NCI-H2196 treated with DMSO at 0.1 percent for 48 hours (cell line): Measurements from ENCODE around the gene NOL3.

Experiments used
- DNase-seq: peaks from one replicate; lab custom pipeline; 2025; ENCODE audit not compliant: unreplicated experiment; lab: John Stamatoyannopoulos, UW

NOL3 gene

DNA sequence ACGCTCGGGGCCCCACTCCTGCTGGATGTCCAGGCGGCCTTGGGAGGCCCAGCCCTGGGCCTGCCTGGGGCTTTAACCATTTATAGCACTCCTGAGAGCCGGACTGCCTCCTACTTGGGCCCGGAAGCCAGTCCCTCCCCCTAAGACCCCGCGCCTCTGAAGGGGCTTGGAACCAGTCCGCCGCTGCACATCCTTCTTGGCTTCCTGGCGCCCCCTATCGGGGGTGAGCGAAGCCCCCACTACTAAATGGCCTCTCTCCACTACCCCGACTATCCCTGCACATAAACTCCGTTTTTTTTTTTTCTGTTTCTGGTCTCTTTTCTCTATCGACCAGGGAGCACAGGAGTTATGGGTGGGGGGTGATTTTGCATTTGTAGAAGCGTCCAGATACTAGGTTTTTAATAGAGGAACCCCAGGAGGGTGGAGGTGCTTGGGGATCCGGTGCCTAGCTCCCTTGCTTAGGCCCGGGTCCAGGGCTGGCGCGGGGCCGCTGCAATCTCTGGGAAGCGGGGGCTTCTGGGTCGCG, 633 bp upstream of the NOL3 start:
- no peak for DNase-seq

DNA sequence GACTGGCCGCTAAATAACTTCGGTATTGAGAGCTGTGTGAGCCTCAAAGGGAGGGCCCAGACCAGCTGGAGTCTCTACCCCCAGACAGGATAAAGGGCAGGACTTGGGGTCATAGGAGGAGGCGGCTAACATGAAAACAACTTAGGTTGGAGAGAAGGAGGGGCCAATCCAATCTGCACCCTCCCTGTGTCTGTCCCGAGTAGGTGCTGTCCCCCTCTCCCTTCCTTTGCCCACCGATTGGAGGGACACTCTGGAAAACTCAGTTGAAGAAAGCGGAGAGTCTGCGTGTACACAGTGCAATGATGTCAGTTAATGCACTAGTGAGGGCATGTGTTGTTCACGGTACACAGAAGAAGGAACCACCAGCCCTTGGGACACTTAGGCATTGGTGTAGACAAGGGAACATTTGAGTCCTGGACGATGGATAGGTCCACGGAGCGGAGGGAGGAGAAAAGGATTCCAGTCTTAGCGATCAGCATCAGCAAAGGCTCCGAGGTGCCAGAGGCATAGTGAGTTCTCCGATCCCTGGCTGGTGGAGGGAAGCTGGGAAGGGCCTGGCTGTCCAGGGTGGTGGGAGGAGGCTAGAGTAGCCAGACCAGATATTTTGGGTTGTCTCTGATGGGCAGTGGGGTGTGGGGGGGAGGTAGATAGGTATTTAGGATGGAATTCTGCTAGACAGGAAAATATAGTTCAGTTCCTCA, 761 bp downstream of the NOL3 start:
- no peak for DNase-seq

DNA sequence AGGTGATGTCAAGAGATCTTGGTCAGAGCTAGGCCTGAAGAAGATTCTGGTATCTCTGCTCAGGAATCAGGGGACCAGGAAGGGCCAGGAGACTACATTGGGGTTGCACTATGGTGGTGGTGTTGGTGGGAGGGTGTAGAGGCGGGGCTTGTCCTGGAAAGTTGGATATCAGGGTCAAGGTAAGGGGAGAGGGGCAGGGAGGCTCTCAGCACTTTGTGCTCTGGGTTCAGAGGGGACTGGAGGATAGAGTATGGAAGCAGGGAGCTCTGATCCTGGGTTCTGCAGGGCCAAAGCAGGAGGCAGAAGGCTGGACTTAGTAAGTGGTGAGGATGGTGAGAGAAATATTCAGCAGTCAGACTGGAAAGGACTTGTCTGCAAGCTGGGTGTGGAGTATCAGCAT, 3.0 kb downstream of the NOL3 start:
- no peak for DNase-seq

DNA sequence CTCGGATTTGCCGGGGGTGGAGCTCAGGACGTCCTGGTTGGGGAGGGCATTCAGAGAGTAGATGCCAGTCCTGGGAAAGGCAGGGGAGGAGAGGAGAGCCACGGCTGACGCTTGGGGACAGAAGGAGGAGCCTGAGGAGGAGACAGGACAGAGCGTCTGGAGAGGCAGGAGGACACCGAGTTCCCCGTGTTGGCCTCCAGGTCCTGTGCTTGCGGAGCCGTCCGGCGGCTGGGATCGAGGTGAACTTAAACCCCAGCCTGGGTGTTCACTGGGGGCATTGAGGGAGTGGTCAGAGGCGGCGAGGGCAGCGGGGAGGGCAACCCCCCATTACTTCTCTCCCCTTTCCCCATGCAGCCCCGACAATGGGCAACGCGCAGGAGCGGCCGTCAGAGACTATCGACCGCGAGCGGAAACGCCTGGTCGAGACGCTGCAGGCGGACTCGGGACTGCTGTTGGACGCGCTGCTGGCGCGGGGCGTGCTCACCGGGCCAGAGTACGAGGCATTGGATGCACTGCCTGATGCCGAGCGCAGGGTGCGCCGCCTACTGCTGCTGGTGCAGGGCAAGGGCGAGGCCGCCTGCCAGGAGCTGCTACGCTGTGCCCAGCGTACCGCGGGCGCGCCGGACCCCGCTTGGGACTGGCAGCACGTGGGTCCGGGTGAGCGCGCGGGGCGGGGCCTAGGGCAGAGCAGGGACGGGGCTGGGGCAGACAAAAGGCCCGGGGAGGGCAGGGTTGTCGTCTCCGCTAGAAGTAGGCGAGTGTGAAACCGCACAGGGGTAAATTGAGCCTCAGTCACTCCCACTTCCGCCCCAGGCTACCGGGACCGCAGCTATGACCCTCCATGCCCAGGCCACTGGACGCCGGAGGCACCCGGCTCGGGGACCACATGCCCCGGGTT, 3.7 kb downstream of the NOL3 start:
- DNase-seq: peak; percentile 39

DNA sequence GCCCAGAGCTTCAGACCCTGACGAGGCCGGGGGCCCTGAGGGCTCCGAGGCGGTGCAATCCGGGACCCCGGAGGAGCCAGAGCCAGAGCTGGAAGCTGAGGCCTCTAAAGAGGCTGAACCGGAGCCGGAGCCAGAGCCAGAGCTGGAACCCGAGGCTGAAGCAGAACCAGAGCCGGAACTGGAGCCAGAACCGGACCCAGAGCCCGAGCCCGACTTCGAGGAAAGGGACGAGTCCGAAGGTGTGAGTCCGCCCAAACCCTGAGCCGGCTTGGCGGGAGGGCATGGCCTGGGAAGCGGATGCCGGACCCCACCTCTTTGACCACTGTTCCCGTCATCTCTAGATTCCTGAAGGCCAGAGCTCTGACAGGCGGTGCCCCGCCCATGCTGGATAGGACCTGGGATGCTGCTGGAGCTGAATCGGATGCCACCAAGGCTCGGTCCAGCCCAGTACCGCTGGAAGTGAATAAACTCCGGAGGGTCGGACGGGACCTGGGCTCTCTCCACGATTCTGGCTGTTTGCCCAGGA, 4.4 kb downstream of the NOL3 start:
- no peak for DNase-seq

DNA sequence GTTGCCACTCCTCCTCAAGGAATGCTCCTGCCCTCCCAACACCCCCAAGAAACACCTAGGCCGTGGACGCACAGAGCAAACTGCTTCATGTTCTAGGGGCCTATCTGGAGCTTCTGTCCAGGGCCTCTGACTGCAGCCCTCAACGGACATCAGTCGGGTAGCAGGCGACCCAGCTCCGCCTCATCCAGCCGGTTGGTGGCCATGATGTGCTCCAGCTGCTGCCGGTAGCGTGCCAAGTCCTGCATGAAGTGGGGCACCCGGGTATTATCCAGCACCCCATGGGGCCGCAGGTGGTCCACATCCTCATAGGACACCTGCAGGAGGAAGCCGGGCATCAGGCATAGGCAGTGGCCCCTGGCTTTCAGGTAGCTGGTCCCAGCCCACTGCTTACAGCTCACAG, 6.3 kb downstream of the NOL3 start:
- no peak for DNase-seq

DNA sequence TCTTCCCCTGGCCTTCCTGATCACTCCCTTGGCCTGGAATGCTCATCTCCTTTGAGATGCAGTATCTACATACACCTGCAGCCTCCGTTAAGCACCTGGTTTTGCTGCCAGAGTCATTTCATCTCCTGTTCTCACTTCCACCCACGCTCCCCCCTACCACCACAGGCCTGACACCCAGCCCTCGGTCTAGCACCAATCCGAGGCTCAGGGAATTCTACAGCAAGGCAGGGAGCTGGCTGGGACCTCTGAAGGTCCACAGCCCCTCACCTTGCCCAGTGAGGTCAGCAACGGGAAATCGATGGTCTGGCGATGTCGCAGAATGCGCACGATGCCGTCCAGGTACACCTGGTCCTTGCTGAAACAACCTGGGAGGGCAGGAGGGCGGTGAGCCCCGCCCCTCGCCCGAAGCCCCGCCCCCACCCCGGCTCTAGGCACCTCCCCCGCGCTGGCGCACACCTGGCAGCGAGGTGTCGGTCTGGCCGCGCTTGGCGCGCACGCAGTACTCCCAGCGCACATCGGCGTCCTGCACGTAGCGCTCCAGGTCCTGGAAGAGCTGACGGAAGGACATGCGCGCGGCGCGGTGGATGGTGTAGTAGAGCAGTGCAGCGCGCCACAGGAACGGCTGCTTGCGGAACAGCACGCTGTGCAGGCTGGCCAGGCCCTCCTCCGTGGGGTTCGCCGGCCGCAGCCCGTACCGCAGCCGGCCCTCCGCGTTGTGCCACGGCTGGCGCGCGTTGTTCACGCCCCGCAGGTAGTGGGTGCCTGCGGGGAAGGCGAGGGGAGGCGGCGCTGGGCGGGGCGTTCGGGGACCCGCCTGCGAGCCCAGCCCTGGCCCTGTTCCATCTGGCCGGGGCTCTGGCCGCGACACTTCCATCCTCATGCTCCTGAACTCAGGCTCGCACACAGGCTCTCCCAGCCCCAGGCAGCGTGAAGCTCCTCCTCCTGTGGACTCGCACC, 7.7 kb downstream of the NOL3 start:
- DNase-seq: peak; percentile 57

DNA sequence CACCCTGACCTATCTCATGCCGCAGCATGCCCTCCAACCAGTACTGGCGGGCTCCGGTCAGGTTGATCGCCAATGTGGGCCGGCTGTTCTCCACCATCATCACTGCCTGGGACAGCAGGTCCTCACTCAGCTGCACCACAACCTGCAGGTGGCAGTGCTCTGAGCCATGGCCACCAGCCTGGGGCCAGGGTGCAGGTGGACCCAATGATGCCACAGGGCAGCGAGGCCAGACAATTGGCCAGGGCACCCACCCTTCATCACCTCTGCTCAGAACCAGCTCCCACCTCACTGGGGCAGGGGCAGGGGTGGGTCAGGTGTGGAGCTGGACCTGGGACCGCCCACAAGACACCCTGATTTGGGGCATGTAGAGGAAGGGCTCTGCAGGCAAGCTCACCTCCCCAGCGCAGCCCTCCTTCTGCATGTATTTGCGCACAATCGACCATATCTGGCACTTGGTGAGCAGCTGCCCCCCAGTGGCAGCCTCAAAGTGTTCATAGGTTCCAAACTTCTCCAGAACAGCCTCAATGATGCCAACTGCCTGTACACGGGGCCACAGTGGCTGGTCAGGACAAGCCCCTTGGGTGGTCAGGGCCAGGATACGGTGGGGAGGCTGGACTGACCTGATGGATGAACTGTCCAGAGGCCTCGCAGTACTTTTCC, 9.2 kb downstream of the NOL3 start:
- DNase-seq: no peak

DNA sequence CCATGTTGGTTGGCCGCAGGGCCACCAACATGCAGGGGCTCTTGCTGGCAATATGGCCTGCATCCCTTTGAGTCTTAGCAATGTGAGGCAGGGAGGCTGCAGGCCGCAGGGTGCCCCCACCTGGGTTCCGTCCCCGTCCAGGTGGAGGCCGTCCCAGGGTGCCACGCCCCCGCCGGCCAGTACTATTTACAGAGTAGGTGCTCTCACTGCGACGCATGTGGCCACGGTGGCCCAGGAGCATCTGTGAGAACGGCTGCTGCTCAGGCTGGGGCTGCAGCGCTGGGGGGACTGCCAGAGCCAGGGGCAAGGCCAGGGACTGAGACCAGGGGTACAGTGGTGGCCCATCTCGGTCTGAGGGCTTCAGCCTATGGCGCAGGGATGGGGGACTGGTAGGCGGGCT, 9.8 kb downstream of the NOL3 start:
- no peak for DNase-seq

DNA sequence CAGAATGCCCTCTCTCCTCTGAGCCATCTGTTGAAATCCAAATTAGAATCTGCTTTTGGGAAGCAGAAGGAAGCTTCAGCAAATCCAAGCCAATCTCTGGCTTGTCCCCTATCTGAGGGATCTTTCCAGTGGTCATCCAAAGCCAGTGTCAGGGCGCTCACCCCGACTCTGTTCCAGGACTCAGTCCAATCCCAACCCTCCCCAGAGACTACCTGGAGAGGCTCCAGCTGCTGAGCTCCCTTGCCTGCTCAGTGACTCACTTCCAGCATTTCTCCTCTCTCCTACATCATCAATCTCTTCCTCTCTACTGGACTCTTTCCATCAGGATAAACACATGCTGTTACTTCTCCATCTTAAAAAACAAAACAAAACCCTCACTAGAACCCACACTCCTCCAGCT, 11.0 kb downstream of the NOL3 start:
- DNase-seq: no peak

DNA sequence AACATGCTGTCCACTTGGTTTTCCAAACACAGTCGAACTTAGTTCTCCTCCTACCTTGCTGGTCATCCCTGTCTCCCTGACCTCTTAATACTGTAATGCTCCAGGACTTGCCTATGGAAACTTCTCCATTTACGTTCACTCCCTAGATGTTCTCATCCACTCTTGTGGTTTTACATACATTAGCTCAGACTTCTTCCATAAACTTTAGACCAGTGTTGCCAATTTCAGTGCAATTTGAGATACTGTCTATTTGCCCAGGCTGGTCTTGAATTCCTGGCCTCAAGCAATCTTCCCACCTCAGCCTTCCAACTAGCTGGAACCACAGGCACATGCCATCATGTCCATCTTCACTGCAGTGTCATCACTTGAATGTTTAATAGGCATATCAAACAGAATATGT, 11.9 kb downstream of the NOL3 start:
- no peak for DNase-seq

DNA sequence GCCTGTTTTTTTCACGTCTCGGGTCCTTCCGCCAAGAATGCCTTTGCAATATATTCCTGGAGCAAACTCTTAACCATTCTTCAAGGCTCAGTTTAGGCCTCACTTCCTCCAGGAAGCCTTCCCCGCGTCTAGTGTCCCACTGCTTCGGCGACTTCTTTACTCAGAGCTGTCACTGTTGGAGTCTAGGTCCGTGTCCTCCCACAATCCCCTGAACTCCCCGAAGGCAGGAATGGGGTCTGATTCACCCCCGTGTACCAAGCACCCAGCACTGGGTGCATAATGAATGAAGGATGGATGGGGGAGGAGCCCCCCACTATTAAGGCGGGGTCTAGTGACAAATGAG, 12.9 kb downstream of the NOL3 start:
- no peak for DNase-seq

DNA sequence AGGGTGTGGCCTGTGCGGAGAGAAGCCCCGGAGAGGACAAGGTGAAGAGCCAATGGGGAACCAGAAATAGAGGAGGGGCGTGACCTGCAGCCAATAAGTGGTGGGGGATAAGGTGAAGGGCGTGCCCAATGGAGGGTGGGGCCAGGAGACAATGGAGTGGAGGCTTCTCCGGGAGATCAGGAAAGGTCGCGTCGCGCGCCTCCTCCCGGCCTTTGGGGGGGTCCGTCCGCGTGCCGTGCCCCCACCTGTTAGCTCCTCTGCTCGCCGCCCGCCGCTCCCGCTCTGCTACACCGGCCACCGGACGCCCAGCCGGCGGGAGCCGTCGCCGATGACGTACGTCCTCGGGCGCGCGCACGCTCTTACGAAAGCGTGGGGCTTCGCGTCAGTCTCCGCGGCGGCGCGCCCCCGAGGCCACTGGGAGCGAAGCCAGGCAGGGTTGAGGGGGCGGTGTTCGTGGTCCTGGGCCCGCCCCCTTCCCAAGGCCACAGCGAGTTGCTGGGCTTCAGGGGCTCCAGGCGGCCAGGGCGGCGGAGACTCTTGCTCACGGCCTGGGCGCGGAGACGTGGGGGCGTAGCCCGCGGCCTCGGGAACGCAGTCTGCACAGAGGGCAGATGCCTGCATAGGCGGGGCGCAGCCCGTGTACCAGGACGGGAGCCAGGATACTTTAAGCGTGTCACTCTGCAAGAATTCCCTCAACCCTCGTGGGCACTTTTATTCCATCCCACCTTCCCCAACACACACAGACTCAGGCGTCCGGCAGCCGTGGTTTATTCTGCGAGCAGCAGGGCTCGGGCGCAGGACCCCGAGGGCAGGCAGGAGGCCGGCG, 13.5 kb downstream of the NOL3 start, which contains the start of gene MATCAP1:
Gene MATCAP1, minus strand, starts transcription at position 337 of the 826 bp plus-strand sequence. CDS start 3,353 bp downstream, outside the sequence.
- peak; percentile 83 for DNase-seq

DNA sequence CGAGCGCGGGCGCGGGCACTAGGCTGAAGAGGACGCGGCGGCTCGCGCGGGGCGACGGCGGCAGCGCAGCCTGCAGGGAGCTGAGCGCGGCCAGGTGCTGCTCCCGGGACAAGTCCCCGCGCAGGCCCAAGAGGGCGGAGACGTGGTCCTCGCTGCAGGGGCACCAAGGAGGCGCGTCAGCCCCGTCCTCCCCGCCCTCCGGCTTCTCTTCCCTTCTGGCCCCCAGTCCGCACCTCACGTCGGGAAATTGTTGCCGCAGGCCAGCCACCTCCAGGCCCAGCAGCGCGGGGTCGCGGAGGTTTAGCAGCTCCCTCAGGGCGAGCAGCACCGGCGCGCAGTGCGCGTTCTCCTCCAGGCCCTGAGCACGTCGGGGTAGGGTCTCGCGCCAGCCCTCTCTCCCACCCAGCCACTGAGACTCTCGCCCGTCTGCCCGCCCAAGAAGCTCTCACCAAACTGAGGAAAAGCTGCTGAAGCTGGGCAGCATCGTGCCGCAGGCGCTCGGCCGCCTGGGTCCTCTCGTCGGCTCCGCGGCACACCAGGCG, 14.2 kb downstream of the NOL3 start:
- DNase-seq: no peak

DNA sequence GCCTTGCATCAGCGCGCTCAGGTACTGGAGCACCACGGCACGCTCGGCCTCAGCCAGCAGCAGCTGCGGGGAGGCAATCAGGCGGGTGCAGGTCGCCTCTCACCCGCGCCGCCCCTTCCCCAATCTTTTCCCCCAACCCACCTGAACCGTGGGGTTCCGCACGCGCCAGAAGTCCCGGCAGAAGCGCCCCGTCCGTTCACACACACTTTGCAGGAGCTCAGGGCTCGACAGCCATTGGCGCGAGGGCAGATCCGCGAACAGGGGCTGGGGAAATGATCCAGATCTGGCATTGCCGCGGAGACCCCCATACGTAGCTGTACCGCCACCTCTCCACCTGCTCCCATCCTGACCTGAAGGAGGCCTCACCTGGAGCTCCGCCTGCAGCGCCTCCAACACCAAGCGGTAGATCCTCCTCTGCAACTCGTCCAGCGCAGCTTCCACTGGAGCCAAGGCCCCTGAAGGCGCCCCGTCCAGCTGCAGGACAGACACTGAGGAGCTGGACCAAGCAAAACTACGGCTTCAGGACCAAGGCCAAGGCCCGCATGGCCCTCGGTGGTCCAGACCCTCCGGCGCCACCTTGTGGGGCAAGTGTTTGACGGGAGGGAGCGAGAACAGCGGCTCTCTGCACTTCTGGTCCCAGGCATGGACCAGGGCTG, 14.8 kb downstream of the NOL3 start:
- DNase-seq: peak; percentile 23

DNA sequence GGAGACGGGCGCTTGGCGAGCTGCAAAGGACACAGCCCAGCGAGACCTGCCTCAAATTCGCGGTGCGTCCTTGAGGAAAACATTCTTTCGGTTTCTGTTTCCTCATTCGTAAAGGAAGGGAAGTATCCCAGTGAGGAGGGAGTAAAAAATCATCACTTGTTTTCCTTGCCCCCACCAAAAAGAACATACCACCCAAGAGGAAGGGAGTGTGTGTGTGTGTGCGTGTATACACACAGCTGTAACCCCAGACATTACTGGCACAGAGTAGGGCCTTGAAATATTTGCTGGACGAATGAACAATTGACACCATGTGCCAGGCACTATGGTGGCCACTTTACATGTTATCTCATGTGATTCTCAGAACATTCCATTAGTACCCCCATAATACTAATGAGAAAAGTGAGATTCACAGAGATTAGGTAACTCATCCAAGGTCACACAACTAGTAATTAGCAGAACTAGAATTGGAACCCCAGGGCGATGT, 15.4 kb downstream of the NOL3 start:
- no peak for DNase-seq

DNA sequence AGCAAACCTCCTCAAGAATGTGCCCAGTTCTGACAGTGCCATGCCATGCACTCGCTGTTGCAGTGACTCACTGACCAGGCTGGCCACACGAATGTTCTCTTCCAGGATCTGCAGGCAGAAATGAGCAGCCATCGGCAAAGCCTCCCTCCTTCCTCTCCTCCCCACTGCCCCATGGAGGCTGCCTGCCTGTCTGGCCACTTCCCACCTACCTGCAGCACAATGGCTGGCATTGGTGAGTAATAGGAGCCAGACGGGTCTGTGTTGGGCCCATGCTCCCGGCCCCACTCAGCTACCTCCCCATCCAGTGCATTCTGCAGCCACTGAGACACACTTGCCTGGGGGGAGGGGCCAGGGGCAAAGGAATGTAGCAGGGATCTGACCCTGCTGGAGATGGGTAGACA, 16.2 kb downstream of the NOL3 start:
- DNase-seq: no peak

DNA sequence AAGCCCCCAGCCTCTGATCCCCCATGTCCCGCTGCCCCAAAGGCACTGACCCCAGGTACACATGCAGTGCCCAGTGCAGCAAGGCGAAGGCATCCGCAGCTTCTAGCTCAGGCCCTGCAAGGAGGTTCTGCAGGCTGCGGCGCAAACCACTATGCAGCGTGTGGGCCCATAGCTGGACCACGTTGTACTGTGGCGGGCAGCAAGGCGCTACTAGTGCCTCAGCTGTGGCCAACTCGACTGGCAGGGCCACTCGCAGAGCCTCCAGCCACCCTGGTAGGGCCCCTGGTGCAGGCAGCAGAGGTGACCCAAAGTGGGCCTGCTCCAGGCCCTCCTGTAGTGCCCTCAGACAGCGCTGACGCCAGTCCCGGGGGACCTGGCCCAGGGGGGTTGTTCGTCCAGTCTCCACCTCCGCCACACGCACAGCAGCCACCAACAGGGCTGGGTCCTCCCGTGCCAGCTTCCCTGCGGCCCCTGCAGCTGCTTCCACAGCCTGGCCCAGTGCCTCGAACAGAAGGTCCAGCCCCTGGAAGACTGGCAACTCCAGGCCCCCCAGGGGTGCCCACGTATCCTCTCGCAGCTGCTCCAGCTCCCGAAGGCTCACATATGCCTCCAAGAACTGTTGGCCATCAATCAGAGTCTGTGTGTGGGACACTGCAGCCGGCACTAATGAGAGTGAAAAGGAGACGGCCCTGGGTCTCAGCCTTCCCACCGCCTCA, 17.0 kb downstream of the NOL3 start:
- DNase-seq: no peak
